Activated CD8-positive, alpha-beta memory T cell treated with anti-CD3 and anti-CD28 coated beads, Interleukin-2, amount 50 U/mL, for 1 hour (primary cell): ENCODE results near the gene TTC39B.

Source experiments
- DNase-seq: peaks from one replicate; pipeline ENCODE4 v3.0.0-alpha.2; 2020; ENCODE audit errors: extremely low read depth

Gene TTC39B

GRCh38 chr9:15225564-15226126, 81.4 kb downstream of the TTC39B start:
- DNase-seq = no peak

DNA sequence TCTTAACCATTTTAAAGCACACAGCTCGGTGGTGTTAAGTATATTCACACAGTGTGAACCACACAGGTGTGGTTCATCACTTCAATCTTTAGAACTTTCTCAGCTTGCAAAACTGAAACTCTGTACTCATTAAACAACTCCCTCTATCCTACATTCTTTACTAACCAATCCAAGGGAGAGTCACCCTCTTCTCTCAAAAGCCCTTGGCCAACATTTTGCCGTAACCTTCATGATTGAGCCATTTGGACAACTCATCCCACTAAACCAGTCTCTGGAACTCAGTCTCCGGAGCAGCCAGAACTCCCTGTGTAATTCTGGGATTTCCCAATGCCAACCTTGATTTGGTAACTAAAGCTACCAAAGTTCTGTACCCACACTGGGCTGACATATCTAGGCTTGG, 84.7 kb downstream of the TTC39B start:
- no peak for DNase-seq

DNA sequence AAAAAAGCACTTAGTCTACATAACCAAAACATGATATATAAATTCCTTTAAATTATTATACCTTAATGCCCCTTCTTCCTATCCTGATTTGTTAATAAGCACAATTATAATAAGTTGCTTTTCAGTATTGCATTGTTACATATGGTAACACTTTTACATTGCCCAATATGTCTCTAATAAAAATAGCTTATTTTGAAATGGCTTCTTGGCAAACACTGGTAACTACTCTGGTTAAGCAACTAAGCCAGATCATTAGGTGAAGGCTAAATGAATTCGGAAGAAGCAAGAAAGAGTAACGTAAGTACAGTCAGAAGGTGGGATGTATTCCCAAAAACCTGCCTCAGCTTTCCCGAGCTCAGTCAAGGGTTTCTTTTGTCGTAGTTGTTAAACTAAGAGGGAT, 85.3 kb downstream of the TTC39B start:
- no peak for DNase-seq

- DNase-seq = no peak
Measured at GRCh38 chr9:15220658-15221318, 86.2 kb downstream of the TTC39B start.

- DNase-seq = no peak
Measured at GRCh38 chr9:15219546-15219945, 87.5 kb downstream of the TTC39B start.

DNA sequence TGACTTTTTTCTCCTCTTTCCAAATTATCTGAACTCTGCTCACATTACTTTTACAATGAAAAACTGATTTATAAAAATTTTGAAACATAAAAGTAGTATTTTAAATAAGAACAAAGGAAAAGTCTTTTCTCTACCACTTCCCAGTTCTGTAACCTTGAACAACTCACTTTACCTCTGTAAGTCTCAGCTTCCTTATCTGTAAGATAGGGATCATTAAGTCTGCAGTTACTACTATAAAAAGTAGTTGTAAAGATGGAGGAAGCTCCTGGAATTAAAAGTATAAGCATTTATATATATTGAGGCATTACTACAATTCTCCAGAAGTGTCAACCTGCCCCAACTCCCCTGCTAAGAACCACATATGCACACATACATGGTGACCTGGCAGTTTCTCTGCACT, 88.0 kb downstream of the TTC39B start:
- no peak for DNase-seq

- no peak for DNase-seq
Measured at GRCh38 chr9:15213249-15213648, 93.8 kb downstream of the TTC39B start.

DNA sequence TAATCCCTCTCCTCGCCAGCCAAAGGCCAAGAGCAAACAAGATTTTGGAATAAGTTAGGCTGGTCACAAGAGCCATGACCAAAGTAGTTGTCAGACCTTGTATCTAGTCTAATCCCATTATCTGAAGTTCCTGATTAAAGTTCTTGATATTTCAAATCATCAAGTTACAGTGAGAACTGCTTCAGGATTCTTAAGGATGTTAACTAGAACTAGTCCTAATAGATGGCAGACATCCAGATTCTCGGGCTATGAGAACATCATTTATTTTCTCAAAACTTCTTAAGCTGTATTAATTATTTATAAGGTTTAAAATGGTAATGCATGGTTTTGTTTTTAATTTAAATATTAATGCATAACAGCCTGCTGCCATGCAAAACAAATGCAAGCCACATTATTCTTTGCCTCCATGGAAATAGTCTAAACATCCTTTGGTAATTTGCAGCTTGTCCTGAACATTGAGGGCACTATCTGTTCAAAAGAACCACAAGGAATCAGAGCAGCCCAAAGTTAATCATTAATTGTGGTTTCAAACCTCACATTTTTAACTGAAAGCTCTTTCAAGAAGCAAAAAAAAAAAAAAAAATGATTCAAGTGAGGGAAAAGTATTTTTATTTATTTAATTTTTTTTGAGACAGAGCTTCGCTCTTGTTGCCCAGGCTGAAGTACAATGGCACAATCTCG, 95.1 kb downstream of the TTC39B start:
- DNase-seq = no peak

GRCh38 chr9:15211160-15211814, 95.7 kb downstream of the TTC39B start:
- peak; percentile 8 for DNase-seq

DNA sequence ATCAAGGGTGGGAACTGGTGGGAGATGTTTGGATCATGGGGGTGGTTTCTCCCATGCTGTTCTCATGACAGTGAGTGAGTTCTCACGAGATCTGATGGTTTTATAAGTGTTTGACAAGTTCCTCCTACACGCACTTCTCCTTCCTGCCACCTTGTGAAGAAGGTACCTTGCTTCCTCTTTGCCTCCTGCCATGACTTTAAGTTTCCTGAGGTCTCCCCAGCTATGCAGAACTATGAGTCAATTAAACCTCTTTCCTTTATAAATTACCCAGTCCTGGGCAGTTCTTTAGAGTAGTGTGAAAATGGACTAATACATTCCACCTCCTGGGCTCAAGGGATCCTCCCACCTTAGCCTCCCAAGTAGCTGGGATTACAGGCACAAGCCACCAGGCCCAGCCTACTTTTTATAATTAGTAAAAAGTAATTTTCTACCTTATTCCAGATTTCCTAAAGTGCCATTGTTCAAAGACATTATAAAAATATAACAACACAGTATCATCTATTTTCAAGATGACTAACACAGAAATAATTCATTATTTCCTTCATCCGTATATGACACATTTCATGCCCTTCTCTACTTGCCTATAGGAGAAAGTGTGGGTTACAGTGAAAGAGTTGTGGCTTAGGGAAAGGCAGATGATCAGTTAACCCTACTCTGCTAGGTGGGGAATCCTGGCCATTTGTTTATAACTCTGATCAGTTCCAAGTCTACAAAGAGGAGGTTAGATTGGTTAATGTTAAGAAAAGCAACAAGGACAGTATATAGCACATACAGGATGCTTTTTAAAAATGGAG, 99.9 kb downstream of the TTC39B start:
- DNase-seq = no peak

GRCh38 chr9:15205632-15206420, 101.2 kb downstream of the TTC39B start:
- no peak for DNase-seq

- no peak for DNase-seq
Measured at GRCh38 chr9:15203581-15203980, 103.4 kb downstream of the TTC39B start.

DNA sequence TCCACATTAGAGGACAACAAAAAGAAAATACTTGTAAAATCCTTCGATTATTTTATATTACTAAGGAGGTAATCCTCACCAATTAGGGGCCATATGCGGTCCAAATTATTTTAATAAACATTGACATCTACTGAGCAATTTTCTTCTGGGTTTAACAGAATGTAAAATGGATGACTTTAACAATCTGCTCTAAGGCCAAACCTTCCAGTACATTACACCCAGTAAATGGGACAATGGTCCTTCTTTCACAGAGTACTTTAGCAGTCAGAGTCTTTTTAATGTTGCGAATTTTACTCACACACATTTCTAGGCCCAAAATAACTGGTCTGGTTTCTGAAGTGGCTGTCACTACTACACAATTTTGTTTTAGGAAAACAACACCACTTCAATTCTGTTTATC, 106.9 kb downstream of the TTC39B start:
- no peak for DNase-seq

- no peak for DNase-seq
Measured at GRCh38 chr9:15192856-15193255, 114.2 kb downstream of the TTC39B start.

DNA sequence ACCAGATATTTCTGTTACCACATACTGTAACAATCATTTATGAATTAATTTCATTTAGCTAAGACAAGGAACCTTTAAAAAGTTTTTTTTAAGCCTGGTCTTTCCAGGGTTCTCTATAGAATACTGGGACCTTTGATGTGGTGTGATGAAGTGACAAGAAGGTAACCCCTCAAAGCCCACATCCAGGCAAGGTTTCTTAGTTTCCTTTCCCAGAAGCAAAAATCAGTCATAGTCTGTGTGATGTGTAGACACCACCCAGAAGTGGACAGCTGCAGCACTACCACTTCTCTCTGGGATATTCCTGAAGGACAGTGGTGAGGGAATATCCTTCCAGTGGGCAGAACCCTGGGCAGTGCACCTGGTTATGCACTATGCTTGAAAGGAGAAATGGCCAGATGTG, 115.6 kb downstream of the TTC39B start:
- DNase-seq = no peak

DNA sequence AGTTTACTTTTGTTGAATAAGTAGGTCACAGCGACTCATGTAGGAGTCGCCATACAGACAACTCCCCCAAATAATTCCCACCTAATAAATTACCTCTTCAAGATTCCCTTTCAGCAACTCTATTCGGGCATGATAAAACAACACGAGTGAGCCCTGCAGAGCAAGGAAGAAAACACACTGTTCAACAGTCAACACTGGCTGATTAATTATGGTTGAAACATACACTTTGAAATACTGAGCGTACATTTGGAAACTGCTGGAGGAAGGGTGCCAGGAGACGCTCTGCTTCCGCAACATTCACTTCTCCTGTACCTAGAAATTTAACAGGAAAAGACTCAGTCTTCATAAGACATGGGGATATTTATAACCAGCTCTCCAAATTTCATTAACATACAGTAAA, 117.5 kb downstream of the TTC39B start:
- DNase-seq = no peak

GRCh38 chr9:15187589-15187988, 119.4 kb downstream of the TTC39B start:
- no peak for DNase-seq

- DNase-seq = no peak
Measured at GRCh38 chr9:15182730-15183129, 124.3 kb downstream of the TTC39B start.

- no peak for DNase-seq
Measured at GRCh38 chr9:15182101-15182551, 124.9 kb downstream of the TTC39B start.

DNA sequence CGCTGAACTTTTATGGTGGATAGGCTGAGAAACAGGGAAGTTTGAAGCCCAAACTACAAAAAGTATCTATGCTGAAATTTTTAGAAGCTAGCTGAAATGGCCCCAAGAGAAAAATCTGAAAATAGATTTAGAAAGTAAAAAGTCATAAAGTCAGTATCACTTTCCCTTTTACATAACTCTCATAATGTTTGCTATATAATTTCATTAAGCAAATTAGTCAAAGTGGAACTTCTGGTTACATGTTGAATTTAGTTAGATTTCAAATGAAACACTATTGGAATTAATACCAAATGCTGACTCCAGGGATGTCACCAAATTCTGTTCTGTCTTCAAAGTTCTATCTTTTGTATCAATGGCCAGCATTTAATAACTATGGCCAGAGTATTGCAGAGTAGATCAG, 126.9 kb downstream of the TTC39B start:
- DNase-seq = no peak

GRCh38 chr9:15178631-15179030, 128.4 kb downstream of the TTC39B start:
- no peak for DNase-seq
